Mucosa of descending colon (tissue), 3 donors: ENCODE measurements around the gene ADAM17. TPM values are rescaled to one million over a fixed set of nuclear protein-coding genes. Genes with fewer than 3 reads are reported as not detected.

Experiments
- ATAC-seq: fragments of 200-7000 bp; cut with Tn5 transposase; one replicate; pipeline ENCODE4 v1.9.1; 2020; ENCODE audit warnings: mild to moderate bottlenecking, moderate library complexity
- DNase-seq, 3 donors: peaks; one replicate each; pipeline ENCODE4 v3.0.0-alpha.2; 2020
- H3K36me3 ChIP-seq: fragments of 200-600 bp; one replicate; pipeline ENCODE4 v1.8.0; 2021; ENCODE audit warnings: low read depth, mild to moderate bottlenecking
- H3K4me1 ChIP-seq: fragments of 200-600 bp; one replicate; pipeline ENCODE4 v1.8.0; 2021; ENCODE audit warnings: low read depth, mild to moderate bottlenecking
- H3K4me3 ChIP-seq: fragments of 200-600 bp; one replicate; pipeline ENCODE4 v1.8.0; 2021; ENCODE audit warnings: mild to moderate bottlenecking
- H3K9me3 ChIP-seq: fragments of 200-600 bp; one replicate; pipeline ENCODE4 v1.8.0; 2021; ENCODE audit warnings: mild to moderate bottlenecking
- intact Hi-C, 2 donors: fragments of 100-400 bp; cut with DNase I in 1 of 2; cut with micrococcal nuclease in 1 of 2; formaldehyde crosslinking; loops; one replicate each; pipeline versions ENCODE4 v1.11.0 to v1.11.1; 2022; cut with DNase I, micrococcal nuclease
- total RNA-seq, 3 donors: library from RNA; stranded (reverse); fragmentation: NEBNext Ultra II Directional in 2 of 3; extraction: Animal tissue kit (Norgen Biotek cat#: 25700) in 2 of 3; gene quantifications; one replicate each; pipeline versions ENCODE4 v1.2.1 to v1.2.4, GENCODE V29; 2021 to 2023
- TF ChIP-seq, protein P1 (sequence below): fragments of 200-600 bp; IDR thresholded peaks from one replicate; pipeline ENCODE4 v1.8.0; 2022; ENCODE audit warnings: antibody characterized with exemption, mild to moderate bottlenecking
- donor health status: DM: no; HTN: no; CAD: no; lungs with moderate emphysema.
- donor health status: DM: no; HTN: no; CAD: no.
- donor health status: DM: no; HTN: yes; CAD: no.

Gene ADAM17
- total RNA-seq, 3 donors from 2014 or later, result 20.9 to 22.8 (median 21.0) TPM

GRCh38 chr2:9441556-9441955, 114.1 kb downstream of the ADAM17 start:
- Histone ChIP-seq H3K36me3 (no peaks in the 10 kb centered on the region), H3K9me3 (no peaks in the 10 kb centered on the region), H3K4me3 (no peak overlapping the region), H3K4me1 (no peaks in the 10 kb centered on the region)
- DNase-seq (no peak), ATAC-seq (no peak)
- intact Hi-C loops, result no loop called here
- TF ChIP-seq, protein P1, sequence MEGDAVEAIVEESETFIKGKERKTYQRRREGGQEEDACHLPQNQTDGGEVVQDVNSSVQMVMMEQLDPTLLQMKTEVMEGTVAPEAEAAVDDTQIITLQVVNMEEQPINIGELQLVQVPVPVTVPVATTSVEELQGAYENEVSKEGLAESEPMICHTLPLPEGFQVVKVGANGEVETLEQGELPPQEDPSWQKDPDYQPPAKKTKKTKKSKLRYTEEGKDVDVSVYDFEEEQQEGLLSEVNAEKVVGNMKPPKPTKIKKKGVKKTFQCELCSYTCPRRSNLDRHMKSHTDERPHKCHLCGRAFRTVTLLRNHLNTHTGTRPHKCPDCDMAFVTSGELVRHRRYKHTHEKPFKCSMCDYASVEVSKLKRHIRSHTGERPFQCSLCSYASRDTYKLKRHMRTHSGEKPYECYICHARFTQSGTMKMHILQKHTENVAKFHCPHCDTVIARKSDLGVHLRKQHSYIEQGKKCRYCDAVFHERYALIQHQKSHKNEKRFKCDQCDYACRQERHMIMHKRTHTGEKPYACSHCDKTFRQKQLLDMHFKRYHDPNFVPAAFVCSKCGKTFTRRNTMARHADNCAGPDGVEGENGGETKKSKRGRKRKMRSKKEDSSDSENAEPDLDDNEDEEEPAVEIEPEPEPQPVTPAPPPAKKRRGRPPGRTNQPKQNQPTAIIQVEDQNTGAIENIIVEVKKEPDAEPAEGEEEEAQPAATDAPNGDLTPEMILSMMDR, result no peak

- Histone ChIP-seq H3K36me3 (no peaks in the 10 kb centered on the region), H3K9me3 (no peaks in the 10 kb centered on the region)
- no peak for DNase-seq
Observed at GRCh38 chr2:9440058-9440727, 115.4 kb downstream of the ADAM17 start.

DNA sequence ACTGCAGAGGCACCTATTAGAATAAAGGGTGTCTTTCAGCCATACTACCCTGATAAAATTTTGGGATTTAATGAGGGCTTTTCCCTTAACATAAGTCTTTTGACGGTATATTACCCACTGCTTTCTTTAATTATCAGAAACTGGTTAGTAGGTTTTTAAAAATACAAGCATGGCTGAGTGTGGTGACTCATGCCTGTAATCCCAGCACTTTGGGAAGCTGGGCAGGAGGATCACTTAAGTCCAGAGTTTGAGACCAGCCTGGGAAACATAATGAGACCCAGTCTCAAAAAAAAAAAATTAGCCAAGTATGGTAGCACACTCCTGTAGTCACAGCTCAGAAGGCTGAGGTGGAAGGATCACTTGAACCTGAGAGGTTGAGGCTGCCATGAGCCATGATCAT, 116.1 kb downstream of the ADAM17 start:
- DNase-seq, result no peak
- Histone ChIP-seq H3K36me3 (no peaks in the 10 kb centered on the region), H3K4me1 (no peaks in the 10 kb centered on the region), H3K9me3 (no peaks in the 10 kb centered on the region), H3K4me3 (no peak overlapping the region)
- TF ChIP-seq, protein P1, result no peak
- intact Hi-C loops, result no loop called here
- no peak for ATAC-seq

More at GRCh38 chr2:9440058-9440727, 115.4 kb downstream of the ADAM17 start:
- ATAC-seq, result no peak
- intact Hi-C loops, result no loop called here
- H3K4me3 ChIP-seq, result no peak overlapping the region
- no peaks in the 10 kb centered on the region for H3K4me1 ChIP-seq
- TF ChIP-seq, protein P1, result no peak

Other genes with a start within 250 kb of the ADAM17 start
- 10 to 100 TPM; 34.7 to 78.3 (median 41.0) TPM for gene ITGB1BP1, start 132.3 kb downstream of the ADAM17 start, total RNA-seq
- 10 to 100 TPM; 20.0 to 26.2 (median 20.9) TPM for gene CPSF3, start 132.2 kb downstream of the ADAM17 start, total RNA-seq
- gene IAH1, start 81.3 kb downstream of the ADAM17 start, total RNA-seq, result 10 to 100 TPM; 36.9 to 58.4 (median 49.3) TPM
- 100 to 1,000 TPM; 204 to 256 (median 251) TPM for gene YWHAQ, start 75.2 kb upstream of the ADAM17 start, total RNA-seq